IMR-90 (cell line): ENCODE measurements around the gene DAD1. TPM values are rescaled to one million over a fixed set of nuclear protein-coding genes. Genes with fewer than 3 reads are reported as not detected.

Source experiments
- ATAC-seq: fragments of 200-7000 bp; cut with Tn5 transposase; 2 replicates; pipeline ENCODE4 v1.9.1; 2020; ENCODE audit warnings: low read depth, mild to moderate bottlenecking, moderate library complexity
- BruUV-seq: library from RNA; stranded (reverse); fragments of 400-500 nt; replicated peaks from 2 replicates; lab custom pipeline; 2021; lab: Mats Ljungman, UMichigan
- CTCF ChIA-PET: fragments of 300-600 bp; formaldehyde crosslinking; extraction: SDS; loops from one replicate; lab custom pipeline; 2021; ENCODE audit warnings: antibody characterized with exemption; lab: Yijun Ruan, JAX
- POLR2A ChIA-PET: fragments of 300-600 bp; sonication (Branson Sonifier 250); formaldehyde crosslinking; loops from one replicate; lab custom pipeline; 2022; ENCODE audit warnings: antibody characterized with exemption; ENCODE audit not compliant: unreplicated experiment; lab: Charles Lee
- DNase-seq: peaks from one replicate; pipeline ENCODE4 v3.0.0; 2013
- H2AFZ ChIP-seq: replicated peaks from 2 replicates; pipeline ENCODE3; 2013; ENCODE audit warnings: low read length, mild to moderate bottlenecking; ENCODE audit not compliant: poor library complexity
- H2AK5ac ChIP-seq: 2 replicates; pipeline ENCODE4 v1.6.1; 2013; ENCODE audit warnings: low read depth, low read length, inconsistent platforms
- H2AK9ac ChIP-seq: replicated peaks from 2 replicates; pipeline ENCODE3; 2013; ENCODE audit warnings: mild to moderate bottlenecking, low read depth, low read length, moderate library complexity; ENCODE audit not compliant: poor library complexity
- H2BK120ac ChIP-seq: 2 replicates; pipeline ENCODE4 v1.6.1; 2013; ENCODE audit warnings: low read depth, low read length, inconsistent platforms
- H2BK15ac ChIP-seq: 3 replicates; pipeline ENCODE4 v1.6.1; 2013; ENCODE audit warnings: low read depth, low read length, inconsistent platforms
- H2BK20ac ChIP-seq: 2 replicates; pipeline ENCODE4 v1.6.1; 2013; ENCODE audit warnings: low read depth, mild to moderate bottlenecking, inconsistent platforms, low read length, moderate library complexity
- H2BK5ac ChIP-seq: 2 replicates; pipeline ENCODE4 v1.6.1; 2013; ENCODE audit warnings: mild to moderate bottlenecking, low read depth, low read length, inconsistent platforms; ENCODE audit not compliant: poor library complexity, severe bottlenecking
- H3K14ac ChIP-seq: replicated peaks from 2 replicates; pipeline ENCODE4 v1.6.1; 2013; ENCODE audit warnings: low read depth, low read length, inconsistent platforms
- H3K18ac ChIP-seq: 2 replicates; pipeline ENCODE4 v1.6.1; 2013; ENCODE audit warnings: low read depth, low read length, control low read depth
- H3K23ac ChIP-seq: 2 replicates; pipeline ENCODE4 v1.6.1; 2013; ENCODE audit warnings: low read depth, low read length, inconsistent platforms
- H3K27ac ChIP-seq: 2 replicates; pipeline ENCODE4 v1.5.1; 2013; ENCODE audit warnings: mild to moderate bottlenecking, control low read depth, low read length; ENCODE audit not compliant: insufficient read depth
- H3K27me3 ChIP-seq: 2 replicates; pipeline ENCODE4 v1.6.1; 2013; ENCODE audit warnings: low read length; ENCODE audit not compliant: control insufficient read depth, insufficient read depth
- H3K36me3 ChIP-seq: 2 replicates; pipeline ENCODE4 v1.6.1; 2013; ENCODE audit warnings: low read length, mixed read lengths; ENCODE audit not compliant: control insufficient read depth, insufficient read depth
- H3K4ac ChIP-seq: 2 replicates; pipeline ENCODE4 v1.6.1; 2013; ENCODE audit warnings: low read depth, low read length, inconsistent platforms
- H3K4me1 ChIP-seq: 2 replicates; pipeline ENCODE4 v1.6.1; 2013; ENCODE audit warnings: low read length, mixed read lengths; ENCODE audit not compliant: control insufficient read depth, insufficient read depth
- H3K4me2 ChIP-seq: 2 replicates; pipeline ENCODE4 v1.6.1; 2013; ENCODE audit warnings: low read depth, mild to moderate bottlenecking, control low read depth, low read length, moderate library complexity
- H3K4me3 ChIP-seq: 2 replicates; pipeline ENCODE4 v1.5.1; 2013; ENCODE audit warnings: low read depth, mild to moderate bottlenecking, control low read depth, low read length, moderate library complexity; ENCODE audit not compliant: insufficient read depth
- H3K56ac ChIP-seq: 2 replicates; pipeline ENCODE4 v1.6.1; 2013; ENCODE audit warnings: low read length, inconsistent platforms; ENCODE audit not compliant: insufficient read depth; ENCODE audit errors: extremely low read depth
- H3K79me1 ChIP-seq, 2 experiments: 2 replicates each; pipeline ENCODE4 v1.6.1; 2013; ENCODE audit warnings: low read length in 2 of 2, inconsistent platforms in 1 of 2, low read depth in 1 of 2
- H3K9ac ChIP-seq: 2 replicates; pipeline ENCODE4 v1.6.1; 2013; ENCODE audit warnings: low read depth, low read length, control low read depth
- H3K9me1 ChIP-seq: 2 replicates; pipeline ENCODE4 v1.6.1; 2013; ENCODE audit warnings: low read length, inconsistent platforms; ENCODE audit not compliant: insufficient read depth
- H3K9me3 ChIP-seq: 2 replicates; pipeline ENCODE4 v1.6.1; 2013; ENCODE audit warnings: low read length; ENCODE audit not compliant: control insufficient read depth, insufficient read depth
- H4K20me1 ChIP-seq: 2 replicates; pipeline ENCODE4 v1.6.1; 2013; ENCODE audit warnings: low read length, inconsistent platforms; ENCODE audit not compliant: insufficient read depth
- H4K5ac ChIP-seq: 2 replicates; pipeline ENCODE4 v1.6.1; 2013; ENCODE audit warnings: mild to moderate bottlenecking, low read depth, low read length, control low read depth
- H4K8ac ChIP-seq, 2 experiments: 2 replicates each; pipeline ENCODE4 v1.6.1; 2013; ENCODE audit warnings: low read depth in 2 of 2, low read length in 2 of 2, control low read depth in 1 of 2, inconsistent platforms in 1 of 2
- H4K91ac ChIP-seq: 2 replicates; pipeline ENCODE4 v1.6.1; 2013; ENCODE audit warnings: low read depth, low read length, inconsistent platforms; ENCODE audit not compliant: insufficient read depth
- BHLHE40 ChIP-seq: fragments of 150-350 bp; IDR thresholded peaks from 2 replicates; pipeline ENCODE4 v1.6.1; 2016; ENCODE audit warnings: mild to moderate bottlenecking, low read depth, low read length
- CHD1 ChIP-seq: IDR thresholded peaks from 2 replicates; pipeline ENCODE4 v1.6.1; 2012; ENCODE audit warnings: low read depth, low read length, improper control_type of control experiment
- MAFK ChIP-seq: IDR thresholded peaks from 2 replicates; pipeline ENCODE4 v1.6.1; 2012; ENCODE audit warnings: low read depth, low read length, improper control_type of control experiment
- NFE2L2 ChIP-seq: fragments of 150-350 bp; IDR thresholded peaks from 2 replicates; pipeline ENCODE4 v1.6.1; 2016; ENCODE audit warnings: low read depth, mild to moderate bottlenecking, low read length
- RFX5 ChIP-seq: IDR thresholded peaks from 2 replicates; pipeline ENCODE4 v1.8.0; 2012; ENCODE audit warnings: low read depth, mild to moderate bottlenecking, low read length, moderate library complexity
- SMC3 ChIP-seq: fragments of 150-350 bp; IDR thresholded peaks from 2 replicates; pipeline ENCODE4 v1.6.1; 2016; ENCODE audit warnings: low read depth, mild to moderate bottlenecking, antibody characterized with exemption, low read length, moderate library complexity
- WGBS, 2 experiments: methylation state at CpG; one replicate each; pipeline versions ENCODE4 v1.1.5 to v1.1.7; 2013; ENCODE audit warnings: missing lambda C conversion rate in 2 of 2; ENCODE audit not compliant: insufficient read length in 1 of 2; ENCODE audit errors: extremely low coverage in 2 of 2; 5-methylcytosine and 5-hydroxymethylcytosine counted together
- dilution Hi-C: fragments of 300-500 bp; cut with HindIII; formaldehyde crosslinking; loops from one replicate; pipeline ENCODE4 v1.14.3; 2018; ENCODE audit warnings: low sequenced_read_pairs; ENCODE audit not compliant: unreplicated experiment
- in situ Hi-C: fragments of 300-500 bp; cut with MboI; formaldehyde crosslinking; loops from 3 replicates; pipeline ENCODE4 v1.14.3; 2019; ENCODE audit warnings: low sequenced_read_pairs, inconsistent platforms, mixed read lengths
- intact Hi-C: fragments of 100-400 bp; cut with micrococcal nuclease; formaldehyde crosslinking; loops from 2 replicates; pipeline ENCODE4 v1.10.0; 2022
- polyA plus RNA-seq, 3 experiments: library from polyadenylated mRNA; depleted of rRNA; stranded (reverse); fragments of >200 nt; gene quantifications; 2 replicates each; pipeline ENCODE4 v1.2.3, GENCODE V29; 2012; ENCODE audit warnings: low replicate concordance in 1 of 3
- total RNA-seq: library from RNA; depleted of rRNA; stranded (reverse); fragments of >200 nt; gene quantifications from 2 replicates; pipeline ENCODE4 v1.2.3, GENCODE V29; 2012
- TF ChIP-seq, protein P1 (sequence below): conservative IDR thresholded peaks from 2 replicates; pipeline ENCODE4 v1.5.1; 2012; ENCODE audit warnings: mild to moderate bottlenecking, low read depth, low read length, improper control_type of control experiment

The DAD1 gene
- total and polyA plus RNA-seq, 2 of the 4 experiments (the other 2 are of a cell fraction) = 396 to 496 TPM

DNA sequence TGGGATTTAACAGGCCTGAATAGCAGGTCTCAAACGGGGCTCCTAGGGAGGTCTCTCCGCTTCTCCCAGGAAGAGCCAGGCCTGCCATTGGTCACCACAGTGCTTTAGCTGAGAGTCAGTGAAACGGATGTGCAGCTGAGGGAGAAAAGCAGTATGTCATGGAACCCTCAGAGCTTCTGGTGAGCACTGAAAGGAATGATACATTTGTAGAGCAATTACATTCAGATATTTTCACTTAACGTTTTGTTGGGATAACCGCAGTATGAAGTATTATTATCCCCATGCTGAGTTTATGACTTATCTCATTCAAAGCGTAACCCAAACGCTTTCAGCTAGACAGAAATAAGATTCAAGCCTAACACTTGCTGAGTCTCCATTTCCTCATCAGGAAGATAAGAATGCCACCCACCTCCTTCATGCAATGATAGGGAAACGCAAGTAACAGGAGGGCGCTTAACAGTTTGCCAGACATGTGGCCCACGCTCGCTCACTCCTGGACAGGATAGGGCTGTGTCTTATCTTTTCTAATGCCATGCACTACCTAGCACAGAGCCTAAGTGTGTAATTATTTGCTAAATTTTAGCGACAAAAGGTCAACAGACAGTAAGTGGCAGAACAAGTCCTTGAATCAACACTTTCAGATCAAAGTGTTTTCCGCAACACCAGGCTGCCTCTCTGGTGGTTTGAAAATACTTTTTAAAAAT lies 28.2 kb downstream of the DAD1 start:
- Histone ChIP-seq H2AK9ac (no peak overlapping the region), H2AK5ac (no peak overlapping the region), H3K27me3 (no peaks in the 10 kb centered on the region), H2BK5ac (no peak overlapping the region), H4K8ac (no peak overlapping the region), H2AFZ (no peak overlapping the region), H3K9me1 (peaks cover 2% of the 10 kb centered on the region), H3K9ac (no peak overlapping the region), H3K4me2 (no peak overlapping the region), H3K4me3 (no peak overlapping the region), H2BK20ac (no peak overlapping the region), H2BK120ac (no peak overlapping the region), H2BK15ac (no peak overlapping the region), H4K20me1 (peaks cover 3% of the 10 kb centered on the region; the same call in 1 of the 2 replicates), H3K14ac (no peak overlapping the region), H3K79me1 (peaks cover 7 to 17% of the 10 kb centered on the region in 2 experiments), H3K23ac (no peak overlapping the region), H4K91ac (no peak overlapping the region), H3K4ac (no peak overlapping the region), H3K4me1 (peaks cover 13% of the 10 kb centered on the region), H3K56ac (no peak overlapping the region), H4K5ac (no peak overlapping the region), H3K36me3 (peaks cover 15% of the 10 kb centered on the region), H3K18ac (no peak overlapping the region), H3K27ac (no peak overlapping the region), H3K9me3 (no peaks in the 10 kb centered on the region)
- TF ChIP-seq NFE2L2 (no peak), RFX5 (no peak), CHD1 (no peak), SMC3 (no peak), MAFK (no peak), BHLHE40 (no peak)
- TF ChIP-seq, protein P1, sequence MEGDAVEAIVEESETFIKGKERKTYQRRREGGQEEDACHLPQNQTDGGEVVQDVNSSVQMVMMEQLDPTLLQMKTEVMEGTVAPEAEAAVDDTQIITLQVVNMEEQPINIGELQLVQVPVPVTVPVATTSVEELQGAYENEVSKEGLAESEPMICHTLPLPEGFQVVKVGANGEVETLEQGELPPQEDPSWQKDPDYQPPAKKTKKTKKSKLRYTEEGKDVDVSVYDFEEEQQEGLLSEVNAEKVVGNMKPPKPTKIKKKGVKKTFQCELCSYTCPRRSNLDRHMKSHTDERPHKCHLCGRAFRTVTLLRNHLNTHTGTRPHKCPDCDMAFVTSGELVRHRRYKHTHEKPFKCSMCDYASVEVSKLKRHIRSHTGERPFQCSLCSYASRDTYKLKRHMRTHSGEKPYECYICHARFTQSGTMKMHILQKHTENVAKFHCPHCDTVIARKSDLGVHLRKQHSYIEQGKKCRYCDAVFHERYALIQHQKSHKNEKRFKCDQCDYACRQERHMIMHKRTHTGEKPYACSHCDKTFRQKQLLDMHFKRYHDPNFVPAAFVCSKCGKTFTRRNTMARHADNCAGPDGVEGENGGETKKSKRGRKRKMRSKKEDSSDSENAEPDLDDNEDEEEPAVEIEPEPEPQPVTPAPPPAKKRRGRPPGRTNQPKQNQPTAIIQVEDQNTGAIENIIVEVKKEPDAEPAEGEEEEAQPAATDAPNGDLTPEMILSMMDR = no peak
- dilution Hi-C loops = no loop called here
- in situ Hi-C loops = no loop called here
- no peak for DNase-seq
- POLR2A ChIA-PET = no interaction called here
- intact Hi-C loops = no loop called here
- ATAC-seq = no peak
- WGBS, 2 experiments = 20% methylated on average over 1 of the region's 13 CpGs; no CpG with 5 or more reads in 1 of the 2 experiments
- no TSS peak for BruUV-seq
- CTCF ChIA-PET = no interaction called here
